Endothelial cell of umbilical vein (primary cell): ENCODE results near the gene BCO1. TPM values are rescaled to one million over a fixed set of nuclear protein-coding genes. Genes with fewer than 3 reads are reported as not detected.

ENCODE experiments used
- BruUV-seq: library from RNA; stranded (reverse); fragments of 400-500 nt; replicated peaks from 2 replicates; lab custom pipeline; 2021; lab: Mats Ljungman, UMichigan
- CTCF ChIA-PET: fragments of 300-600, 350-600 bp; sonication (Branson Sonifier 250); formaldehyde crosslinking; loops from one replicate; lab custom pipeline; 2021; ENCODE audit warnings: antibody characterized with exemption, inconsistent platforms; lab: Charles Lee
- POLR2A ChIA-PET: fragments of 300-600, 350-600 bp; sonication (Branson Sonifier 250); formaldehyde crosslinking; loops from one replicate; lab custom pipeline; 2021; ENCODE audit warnings: antibody characterized with exemption, inconsistent platforms; lab: Charles Lee
- DNase-seq: peaks from one replicate; pipeline ENCODE4 v3.0.0-alpha.2; 2011; ENCODE audit warnings: low read depth, low spot score
- FAIRE-seq: peaks from 2 replicates; lab custom pipeline; 2011; peaks lifted over from hg19 to GRCh38; lab: Jason Lieb, UNC
- H2AFZ ChIP-seq: 2 replicates; pipeline ENCODE4 v1.6.0; 2012; ENCODE audit warnings: low read depth, low read length, control low read depth, inconsistent platforms
- H3K27ac ChIP-seq: 2 replicates; pipeline ENCODE4 v1.5.1; 2011; ENCODE audit warnings: low read depth, mild to moderate bottlenecking, control low read depth, low read length, moderate library complexity; ENCODE audit not compliant: insufficient read depth
- H3K27me3 ChIP-seq, 2 experiments: 2 replicates each; pipeline versions ENCODE4 v1.6.0 to v1.6.1; 2011; ENCODE audit warnings: low read length in 2 of 2, mixed read lengths in 1 of 2; ENCODE audit not compliant: control insufficient read depth in 2 of 2, insufficient read depth in 2 of 2
- H3K36me3 ChIP-seq, 2 experiments: 2 replicates in 1 of 2; 3 replicates in 1 of 2; pipeline ENCODE4 v1.5.1; 2011; ENCODE audit warnings: low read length in 2 of 2, mild to moderate bottlenecking in 1 of 2, moderate library complexity in 1 of 2; ENCODE audit not compliant: control insufficient read depth in 2 of 2, insufficient read depth in 2 of 2; ENCODE audit errors: extremely low read depth in 1 of 2
- H3K4me1 ChIP-seq: 3 replicates; pipeline ENCODE4 v1.5.1; 2011; ENCODE audit warnings: mild to moderate bottlenecking, low read length; ENCODE audit not compliant: control insufficient read depth, insufficient read depth; ENCODE audit errors: extremely low read depth
- H3K4me2 ChIP-seq: 2 replicates; pipeline ENCODE4 v1.6.1; 2011; ENCODE audit warnings: low read length, control low read depth, mixed read lengths; ENCODE audit not compliant: insufficient read depth
- H3K4me3 ChIP-seq, 3 experiments: fragments of 200-600 bp in 1 of 3; sonication (generic), shearing (Covaris generic) in 1 of 3; replicated peaks in 1 of 3; 2 replicates each; pipeline ENCODE4 v1.5.1; 2011 to 2016; ENCODE audit warnings: control low read depth in 3 of 3, low read length in 3 of 3, mild to moderate bottlenecking in 2 of 3, inconsistent platforms in 1 of 3, low read depth in 1 of 3, moderate library complexity in 1 of 3; ENCODE audit not compliant: insufficient read depth in 1 of 3
- H3K79me2 ChIP-seq: 2 replicates; pipeline ENCODE4 v1.6.0; 2012; ENCODE audit warnings: low read length, inconsistent platforms; ENCODE audit not compliant: control insufficient read depth, insufficient read depth
- H3K9ac ChIP-seq: replicated peaks from 2 replicates; pipeline ENCODE3; 2011; ENCODE audit warnings: low read length, control low read depth; ENCODE audit not compliant: insufficient read depth; ENCODE audit errors: extremely low read depth
- H3K9me1 ChIP-seq: replicated peaks from 3 replicates; pipeline ENCODE4 v1.6.0; 2011; ENCODE audit warnings: mild to moderate bottlenecking, low read length; ENCODE audit not compliant: control insufficient read depth, insufficient read depth; ENCODE audit errors: extremely low read depth
- H3K9me3 ChIP-seq: replicated peaks from 2 replicates; pipeline ENCODE4 v1.5.1; 2012; ENCODE audit warnings: low read length, inconsistent platforms; ENCODE audit not compliant: control insufficient read depth, insufficient read depth
- H4K20me1 ChIP-seq: replicated peaks from 2 replicates; pipeline ENCODE3; 2011; ENCODE audit warnings: mild to moderate bottlenecking, low read length; ENCODE audit not compliant: control insufficient read depth, insufficient read depth; ENCODE audit errors: extremely low read depth
- EZH2 ChIP-seq: IDR thresholded peaks from 2 replicates; pipeline ENCODE4 v1.6.1; 2012; ENCODE audit warnings: borderline replicate concordance, low read depth, mild to moderate bottlenecking, moderate library complexity, low read length, inconsistent platforms; ENCODE audit not compliant: severe bottlenecking
- FOS ChIP-seq: IDR thresholded peaks from 2 replicates; pipeline ENCODE4 v1.6.1; 2011; ENCODE audit warnings: mild to moderate bottlenecking, low read length, moderate library complexity, borderline replicate concordance; ENCODE audit not compliant: insufficient read depth
- GATA2 ChIP-seq: IDR thresholded peaks from 2 replicates; pipeline ENCODE4 v1.7.0; 2011; ENCODE audit warnings: low read depth, mild to moderate bottlenecking, moderate library complexity, mixed read lengths, low read length; ENCODE audit not compliant: insufficient read length, insufficient read depth
- JUN ChIP-seq: IDR thresholded peaks from 2 replicates; pipeline ENCODE4 v1.6.1; 2011; ENCODE audit warnings: borderline replicate concordance, low read depth; ENCODE audit not compliant: insufficient read length, insufficient read depth
- MYC ChIP-seq: IDR thresholded peaks from one replicate; pipeline ENCODE4 v1.6.1; 2011; ENCODE audit warnings: mild to moderate bottlenecking, low read depth, low read length
- POLR2A ChIP-seq: IDR thresholded peaks from 2 replicates; pipeline ENCODE4 v1.6.1; 2012; ENCODE audit warnings: low read depth, mild to moderate bottlenecking, control low read depth, low read length
- POLR2AphosphoS5 ChIP-seq: IDR thresholded peaks from 2 replicates; pipeline ENCODE4 v1.6.1; 2012; ENCODE audit warnings: low read depth, mild to moderate bottlenecking, control low read depth, low read length, moderate library complexity; ENCODE audit not compliant: insufficient read depth
- dilution Hi-C: fragments of 300-500 bp; cut with MboI; formaldehyde crosslinking; loops from one replicate; pipeline ENCODE4 v1.15.0; 2019; ENCODE audit warnings: low sequenced_read_pairs; ENCODE audit not compliant: extremely low pct_ligation_motif_present
- intact Hi-C: fragments of 100-400 bp; cut with micrococcal nuclease; formaldehyde crosslinking; loops from one replicate; pipeline ENCODE4 v1.10.0; 2022
- polyA plus RNA-seq, 4 experiments: library from polyadenylated mRNA; depleted of rRNA in 3 of 4; stranded (reverse) in 3 of 4; unstranded in 1 of 4; fragments of >200 nt; gene quantifications; 2 replicates each; pipeline versions ENCODE4 v1.2.1 to v1.2.3, GENCODE V29; 2011 to 2012; ENCODE audit warnings: missing spikeins in 1 of 4
- total RNA-seq: library from RNA; stranded (reverse); gene quantifications from 2 replicates; pipeline ENCODE4 v1.2.3, GENCODE V29; 2021
- TF ChIP-seq, protein P1 (sequence below), 2 donors: IDR thresholded peaks; 1 replicate in 1 of 2; 2 replicates in 1 of 2; pipeline ENCODE4 v1.5.1; 2011; ENCODE audit warnings: low read length in 2 of 2, mild to moderate bottlenecking in 2 of 2, moderate library complexity in 2 of 2, control low read depth in 1 of 2, inconsistent platforms in 1 of 2, low read depth in 1 of 2; ENCODE audit not compliant: insufficient read depth in 1 of 2; ENCODE audit errors: extremely low read depth in 1 of 2
- TF ChIP-seq, protein P2 (sequence below): IDR thresholded peaks from 2 replicates; pipeline ENCODE4 v1.6.1; 2011; ENCODE audit not compliant: insufficient read depth, insufficient read length

Gene BCO1
- total and polyA plus RNA-seq, 2 donors (not counting 3 experiments of a cell fraction or from before 2014, with no cell fraction given) = not detected

DNA sequence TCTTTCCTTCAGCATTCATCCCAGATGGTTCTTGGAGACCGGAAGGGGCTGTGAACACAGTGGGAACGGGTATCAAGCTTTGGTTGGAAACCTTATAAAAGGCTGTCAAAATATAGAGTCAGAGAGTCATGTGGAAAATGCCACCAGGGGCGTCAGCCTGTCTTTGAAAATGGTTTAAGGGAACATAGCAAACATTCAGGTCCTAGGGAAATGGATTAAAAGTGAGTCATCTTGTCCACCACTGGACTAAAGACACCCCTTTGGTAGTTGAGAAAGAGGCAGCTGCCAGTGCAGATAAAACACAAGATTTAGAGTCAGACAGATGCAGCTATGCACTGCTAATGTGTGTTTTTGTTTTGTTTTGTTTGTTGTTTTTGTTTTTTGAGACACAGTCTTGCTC, 47.8 kb upstream of the BCO1 start:
- TF ChIP-seq JUN (no peak), GATA2 (no peak), POLR2A (no peak), POLR2AphosphoS5 (no peak), FOS (no peak), EZH2 (no peak), MYC (no peak)
- TF ChIP-seq, protein P1, sequence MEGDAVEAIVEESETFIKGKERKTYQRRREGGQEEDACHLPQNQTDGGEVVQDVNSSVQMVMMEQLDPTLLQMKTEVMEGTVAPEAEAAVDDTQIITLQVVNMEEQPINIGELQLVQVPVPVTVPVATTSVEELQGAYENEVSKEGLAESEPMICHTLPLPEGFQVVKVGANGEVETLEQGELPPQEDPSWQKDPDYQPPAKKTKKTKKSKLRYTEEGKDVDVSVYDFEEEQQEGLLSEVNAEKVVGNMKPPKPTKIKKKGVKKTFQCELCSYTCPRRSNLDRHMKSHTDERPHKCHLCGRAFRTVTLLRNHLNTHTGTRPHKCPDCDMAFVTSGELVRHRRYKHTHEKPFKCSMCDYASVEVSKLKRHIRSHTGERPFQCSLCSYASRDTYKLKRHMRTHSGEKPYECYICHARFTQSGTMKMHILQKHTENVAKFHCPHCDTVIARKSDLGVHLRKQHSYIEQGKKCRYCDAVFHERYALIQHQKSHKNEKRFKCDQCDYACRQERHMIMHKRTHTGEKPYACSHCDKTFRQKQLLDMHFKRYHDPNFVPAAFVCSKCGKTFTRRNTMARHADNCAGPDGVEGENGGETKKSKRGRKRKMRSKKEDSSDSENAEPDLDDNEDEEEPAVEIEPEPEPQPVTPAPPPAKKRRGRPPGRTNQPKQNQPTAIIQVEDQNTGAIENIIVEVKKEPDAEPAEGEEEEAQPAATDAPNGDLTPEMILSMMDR (IDR thresholded peaks at IDR 0.05; ENCODE audit: extremely low read depth in 1 of 2, insufficient read depth in 1 of 2, low read depth in 1 of 2, low read length in 2 of 2) = no peak
- TF ChIP-seq, protein P2, sequence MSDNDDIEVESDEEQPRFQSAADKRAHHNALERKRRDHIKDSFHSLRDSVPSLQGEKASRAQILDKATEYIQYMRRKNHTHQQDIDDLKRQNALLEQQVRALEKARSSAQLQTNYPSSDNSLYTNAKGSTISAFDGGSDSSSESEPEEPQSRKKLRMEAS = no peak
- FAIRE-seq (no peak), DNase-seq (no peak)
- CTCF ChIA-PET = interaction anchor here (1.3 to 1.5 kb wide), 2 partner anchors 15 to 42 kb away, joined by 3 read pairs; no protein-coding TSS in a partner anchor
- Histone ChIP-seq H3K27me3 (peaks cover 0 to 2% of the 10 kb centered on the region in 2 experiments), H2AFZ (no peak overlapping the region), H3K9me1 (no peaks in the 10 kb centered on the region), H3K27ac (no peak overlapping the region), H3K36me3 (no peaks in the 10 kb centered on the region), H3K79me2 (no peaks in the 10 kb centered on the region), H3K9ac (no peak overlapping the region), H3K4me1 (no peaks in the 10 kb centered on the region), H3K9me3 (no peaks in the 10 kb centered on the region), H3K4me3 (no peak overlapping the region), H3K4me2 (no peak overlapping the region), H4K20me1 (no peaks in the 10 kb centered on the region)
- dilution Hi-C loops (no loop called here), intact Hi-C loops (no loop called here)
- BruUV-seq = no TSS peak
- POLR2A ChIA-PET = no interaction called here
